GM23248 (cell line): Measurements from ENCODE around the gene ACOX3. TPM values are rescaled to one million over a fixed set of nuclear protein-coding genes. Genes with fewer than 3 reads are reported as not detected.
A peak's percentile ranks its signal among the peaks of the same experiment; 100 is the strongest.

Experiments used
- DNase-seq: peaks from one replicate; pipeline ENCODE4 v3.0.0-alpha.2; 2015
- H2AFZ ChIP-seq: fragments of 200-600 bp; sonication (generic); 2 replicates; pipeline ENCODE4 v1.6.1; 2016; ENCODE audit warnings: antibody characterized with exemption
- H3F3A ChIP-seq: fragments of 200-600 bp; sonication (generic); 2 replicates; pipeline ENCODE4 v1.6.1; 2016; ENCODE audit warnings: mild to moderate bottlenecking, antibody characterized with exemption, mixed run types; ENCODE audit not compliant: insufficient read depth
- H3K27ac ChIP-seq: fragments of 200-600 bp; sonication (generic); 2 replicates; pipeline ENCODE4 v1.5.1; 2016; ENCODE audit warnings: mild to moderate bottlenecking
- H3K27me3 ChIP-seq: fragments of 200-600 bp; sonication (generic); replicated peaks from 2 replicates; pipeline ENCODE4 v1.6.1; 2016; ENCODE audit warnings: mild to moderate bottlenecking; ENCODE audit not compliant: insufficient read depth
- H3K36me3 ChIP-seq: fragments of 200-600 bp; sonication (generic); 2 replicates; pipeline ENCODE4 v1.6.1; 2016; ENCODE audit warnings: low read depth, mild to moderate bottlenecking
- H3K4me1 ChIP-seq: fragments of 200-600 bp; sonication (generic); 2 replicates; pipeline ENCODE4 v1.6.1; 2016; ENCODE audit warnings: mild to moderate bottlenecking; ENCODE audit not compliant: insufficient read depth
- H3K4me2 ChIP-seq: fragments of 200-600 bp; sonication (generic); one replicate; pipeline ENCODE4 v1.6.1; 2016; ENCODE audit warnings: mild to moderate bottlenecking; ENCODE audit not compliant: unreplicated experiment
- H3K4me3 ChIP-seq: fragments of 200-600 bp; sonication (generic); 2 replicates; pipeline ENCODE4 v1.5.1; 2016; ENCODE audit warnings: mild to moderate bottlenecking
- H3K79me2 ChIP-seq: fragments of 200-600 bp; sonication (generic); 2 replicates; pipeline ENCODE4 v1.6.1; 2016; ENCODE audit warnings: mild to moderate bottlenecking; ENCODE audit not compliant: insufficient read depth
- H3K9ac ChIP-seq: fragments of 200-600 bp; sonication (generic); 2 replicates; pipeline ENCODE4 v1.6.1; 2016; ENCODE audit warnings: mild to moderate bottlenecking
- H3K9me2 ChIP-seq: fragments of 200-600 bp; sonication (generic); 2 replicates; pipeline ENCODE4 v1.6.1; 2016; ENCODE audit warnings: mixed run types, mild to moderate bottlenecking, moderate library complexity; ENCODE audit not compliant: insufficient read depth
- H3K9me3 ChIP-seq: fragments of 200-600 bp; sonication (generic); one replicate; pipeline ENCODE4 v1.6.1; 2017; ENCODE audit warnings: low read depth
- H4K20me1 ChIP-seq: fragments of 200-600 bp; sonication (generic); 2 replicates; pipeline ENCODE4 v1.6.0; 2016; ENCODE audit not compliant: insufficient read depth
- EZH2 ChIP-seq: fragments of 200-600 bp; sonication (generic); IDR thresholded peaks from 2 replicates; pipeline ENCODE4 v1.6.1; 2018; ENCODE audit warnings: antibody characterized with exemption, mild to moderate bottlenecking; ENCODE audit not compliant: insufficient read depth, poor library complexity, severe bottlenecking
- EZH2phosphoT487 ChIP-seq: fragments of 200-600 bp; sonication (generic); IDR thresholded peaks from 2 replicates; pipeline ENCODE4 v1.6.1; 2018; ENCODE audit warnings: antibody characterized with exemption, moderate library complexity, mild to moderate bottlenecking, low read depth; ENCODE audit not compliant: insufficient read depth
- WGBS, 2 experiments: methylation state at CpG; one replicate each; pipeline ENCODE4 v1.1.6; 2015 to 2017; ENCODE audit warnings: low lambda C conversion rate in 2 of 2, low coverage in 1 of 2; ENCODE audit errors: missing lambda C conversion rate in 2 of 2; 5-methylcytosine and 5-hydroxymethylcytosine counted together
- in situ Hi-C: fragments of 300-500 bp; cut with MboI; formaldehyde crosslinking; loops from 2 replicates; pipeline ENCODE4 v1.15.0; 2020
- polyA plus RNA-seq: library from polyadenylated mRNA; unstranded; fragments of >200 nt; fragmentation: Nextera tagmentation; extraction: Ambion mirVana; gene quantifications from 2 replicates; pipeline ENCODE4 v1.2.1, GENCODE V29; 2016
- total RNA-seq: library from RNA; depleted of rRNA; stranded (reverse); fragments of >200 nt; shearing (Covaris generic); gene quantifications from 2 replicates; pipeline ENCODE4 v1.2.3, GENCODE V29; 2014

Gene ACOX3
- total and polyA plus RNA-seq, 2 experiments from 2014 or later: 24.7 to 33.8 TPM

DNA sequence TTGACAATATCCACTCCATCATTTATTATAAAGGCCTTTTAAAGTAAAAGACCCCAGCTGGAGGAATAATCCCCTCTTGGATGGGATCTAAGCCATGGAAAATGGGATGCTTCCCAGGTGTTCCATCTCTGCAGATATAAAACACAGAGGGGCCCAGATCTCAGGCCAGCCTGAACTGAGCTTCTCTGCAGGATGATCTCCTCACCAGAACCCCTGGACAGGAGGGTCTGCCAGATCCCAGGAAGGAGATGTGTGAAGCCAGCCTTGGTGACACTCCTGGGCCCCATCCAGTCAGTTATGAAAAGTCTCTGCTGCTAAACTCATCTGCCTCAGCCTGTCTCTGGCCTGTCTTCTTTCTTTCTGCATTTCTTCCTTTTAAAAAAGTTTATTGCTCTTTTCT is 114.3 kb downstream of the ACOX3 start:
- no peaks in the 10 kb centered on the region for H3K9me3 ChIP-seq

DNA sequence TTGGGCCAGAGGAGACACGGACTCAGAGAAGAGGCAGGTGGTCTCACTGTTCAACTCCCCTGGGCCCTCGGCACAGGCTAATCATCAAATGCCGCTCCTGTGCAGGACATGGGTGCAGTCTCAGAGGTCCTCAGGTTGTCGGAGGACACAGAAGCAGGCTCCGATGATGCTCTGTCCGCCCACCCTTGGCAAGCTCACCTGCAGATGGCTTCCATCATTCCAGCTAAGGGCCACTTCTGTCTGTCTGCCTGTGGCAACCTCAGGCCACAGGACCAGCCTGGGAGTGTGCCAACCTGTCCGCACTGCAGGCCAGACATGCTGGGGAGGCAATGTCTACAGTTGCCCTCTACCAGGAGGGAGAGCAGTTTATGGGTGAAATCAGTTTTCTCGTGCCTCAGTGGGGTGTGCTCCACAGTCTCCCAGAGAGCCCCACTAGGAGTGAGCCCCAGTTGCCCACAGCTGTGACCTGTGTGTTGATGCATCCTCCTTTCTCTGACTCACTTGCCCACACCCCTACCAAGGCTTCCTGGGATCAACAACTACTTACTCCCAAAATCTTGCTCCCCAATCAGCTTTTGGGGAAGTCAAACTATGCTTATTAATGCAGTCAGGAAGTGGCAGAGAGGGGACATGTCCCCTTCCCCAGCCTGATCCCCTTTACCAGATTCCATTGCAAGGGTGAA is 115.1 kb downstream of the ACOX3 start:
- Histone ChIP-seq H4K20me1 (no peaks in the 10 kb centered on the region), H3F3A (no peaks in the 10 kb centered on the region), H3K4me2 (no peak overlapping the region), H3K27me3 (no peaks in the 10 kb centered on the region), H3K27ac (no peak overlapping the region), H3K4me1 (peaks cover 11% of the 10 kb centered on the region), H3K79me2 (no peaks in the 10 kb centered on the region), H3K36me3 (no peaks in the 10 kb centered on the region), H3K9me2 (no peaks in the 10 kb centered on the region), H3K9ac (no peak overlapping the region), H3K4me3 (no peak overlapping the region), H3K9me3 (no peaks in the 10 kb centered on the region), H2AFZ (no peak overlapping the region)
- 56 to 63% methylated on average over 8 of the region's 8 CpGs for WGBS, 2 experiments
- peak; percentile 40 for DNase-seq
- in situ Hi-C loops: no loop called here
- no peak for TF ChIP-seq EZH2phosphoT487

More for the DNA sequence above, 114.3 kb downstream of the ACOX3 start:
- no peaks in the 10 kb centered on the region for H4K20me1 ChIP-seq
- H3K36me3 ChIP-seq: no peaks in the 10 kb centered on the region
- H3K4me1 ChIP-seq: peaks cover 11% of the 10 kb centered on the region
- H3F3A ChIP-seq: no peaks in the 10 kb centered on the region
- DNase-seq: no peak
- no peak overlapping the region for H3K9ac ChIP-seq
- no peak overlapping the region for H3K4me3 ChIP-seq
- no peak overlapping the region for H2AFZ ChIP-seq
- TF ChIP-seq EZH2 (no peak), EZH2phosphoT487 (no peak)
- no peak overlapping the region for H3K27ac ChIP-seq
- no peaks in the 10 kb centered on the region for H3K79me2 ChIP-seq
- H3K4me2 ChIP-seq: no peak overlapping the region
- no peaks in the 10 kb centered on the region for H3K27me3 ChIP-seq
- in situ Hi-C loops: no loop called here
- H3K9me2 ChIP-seq: no peaks in the 10 kb centered on the region

DNA sequence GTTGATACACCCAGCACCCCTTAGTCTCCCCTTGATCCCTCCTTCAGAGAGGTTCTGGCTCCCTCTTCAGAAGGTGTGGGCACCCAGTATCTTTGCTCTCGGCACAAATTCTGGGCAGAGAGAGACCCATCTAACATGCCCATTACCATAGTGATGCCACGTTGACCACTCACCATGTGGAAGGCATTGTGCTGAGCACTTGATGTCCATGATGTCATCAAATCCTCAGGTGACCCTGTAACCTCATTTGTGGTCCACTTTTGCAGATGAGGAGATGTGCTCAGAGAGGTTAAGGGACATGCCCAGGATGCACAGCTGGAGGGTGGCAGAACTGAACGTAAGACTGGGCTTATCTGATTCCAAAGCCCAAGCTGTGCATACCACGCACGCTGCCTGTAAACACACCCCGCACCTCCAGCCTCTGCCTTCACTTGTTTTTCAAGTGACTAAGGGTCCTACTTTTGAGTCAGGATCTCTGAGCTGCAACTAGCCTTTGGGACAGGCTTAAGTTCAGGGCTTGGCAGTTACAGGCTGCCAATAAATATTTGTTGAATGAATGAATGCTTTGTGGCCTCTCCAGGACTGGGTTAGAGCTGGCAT is 115.8 kb downstream of the ACOX3 start:
- peak; percentile 66 for DNase-seq
- 62% methylated on average over 6 of the region's 6 CpGs for WGBS, 2 experiments

DNA sequence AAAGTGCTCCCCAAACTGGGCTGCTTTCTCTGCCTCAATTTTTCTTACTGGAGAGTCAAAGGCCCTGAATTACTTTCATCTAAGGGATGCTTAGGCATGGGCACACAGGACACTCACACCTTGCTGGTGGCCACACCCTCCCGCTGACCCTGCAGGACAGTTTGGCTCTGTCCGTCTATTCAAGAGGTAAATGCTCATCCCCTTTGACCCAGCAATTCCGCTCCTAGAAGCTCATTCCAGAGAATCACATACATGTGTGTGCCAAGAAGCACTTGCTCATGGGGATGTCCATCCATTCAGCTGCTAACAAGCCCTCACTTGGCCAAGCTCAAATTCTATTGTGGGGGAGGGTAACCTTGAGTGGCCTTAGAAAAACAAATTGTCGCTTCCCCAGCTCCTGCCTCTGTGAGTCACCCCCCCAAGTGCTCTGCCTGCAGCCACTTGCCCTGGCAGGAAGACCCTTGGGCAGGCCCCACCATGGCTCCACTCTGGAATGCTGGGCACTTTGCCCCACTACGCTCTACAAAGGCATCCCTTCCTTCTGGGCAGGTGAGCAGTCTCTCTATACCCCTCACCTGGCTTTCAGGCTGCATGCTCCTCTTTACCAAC is 116.5 kb downstream of the ACOX3 start:
- H3K4me2 ChIP-seq: no peak overlapping the region
- no peak for TF ChIP-seq EZH2phosphoT487
- no peak for TF ChIP-seq EZH2
- no peak overlapping the region for H2AFZ ChIP-seq
- WGBS, 2 experiments: 85 to 92% methylated on average over 5 of the region's 5 CpGs
- H3F3A ChIP-seq: no peaks in the 10 kb centered on the region
- peaks cover 11% of the 10 kb centered on the region for H3K4me1 ChIP-seq
- no peaks in the 10 kb centered on the region for H3K79me2 ChIP-seq
- H3K9me2 ChIP-seq: no peaks in the 10 kb centered on the region
- in situ Hi-C loops: no loop called here
- H4K20me1 ChIP-seq: no peaks in the 10 kb centered on the region
- no peak overlapping the region for H3K4me3 ChIP-seq
- H3K9ac ChIP-seq: no peak overlapping the region
- H3K27ac ChIP-seq: no peak overlapping the region
- H3K27me3 ChIP-seq: no peaks in the 10 kb centered on the region
- no peaks in the 10 kb centered on the region for H3K36me3 ChIP-seq
- DNase-seq: no peak
- no peaks in the 10 kb centered on the region for H3K9me3 ChIP-seq

More for the DNA sequence above, 115.8 kb downstream of the ACOX3 start:
- Histone ChIP-seq H3K36me3 (no peaks in the 10 kb centered on the region), H2AFZ (no peak overlapping the region), H3K27ac (no peak overlapping the region), H3K27me3 (no peaks in the 10 kb centered on the region), H3K4me1 (peaks cover 11% of the 10 kb centered on the region), H3K4me2 (no peak overlapping the region), H3K9ac (no peak overlapping the region), H3K9me3 (no peaks in the 10 kb centered on the region), H3K4me3 (no peak overlapping the region), H4K20me1 (no peaks in the 10 kb centered on the region), H3F3A (no peaks in the 10 kb centered on the region), H3K79me2 (no peaks in the 10 kb centered on the region), H3K9me2 (no peaks in the 10 kb centered on the region)
- TF ChIP-seq EZH2phosphoT487: no peak
- TF ChIP-seq EZH2: no peak
- in situ Hi-C loops: no loop called here
